Fibroblast of pulmonary artery (primary cell): ENCODE measurements around the gene TBC1D21.

Source experiments
- DNase-seq: peaks from one replicate; pipeline ENCODE4 v3.0.0-alpha.2; 2010; ENCODE audit warnings: low read depth
- H3K4me3 ChIP-seq: replicated peaks from 2 replicates; pipeline ENCODE4 v1.5.1; 2011; ENCODE audit warnings: low read depth, mild to moderate bottlenecking, control low read depth, low read length, moderate library complexity
- CTCF ChIP-seq: IDR thresholded peaks from 2 replicates; pipeline ENCODE4 v1.5.1; 2011; ENCODE audit warnings: mild to moderate bottlenecking, control low read depth, low read length, inconsistent platforms; ENCODE audit errors: missing control alignments

Gene TBC1D21

GRCh38 chr15:73908822-73909122 lies 35.4 kb downstream of the TBC1D21 start:
- DNase-seq: no peak
- H3K4me3 ChIP-seq: no peak overlapping the region
- TF ChIP-seq CTCF: no peak

GRCh38 chr15:73909651-73910050 lies 36.3 kb downstream of the TBC1D21 start:
- DNase-seq: no peak
- H3K4me3 ChIP-seq: no peak overlapping the region
- no peak for TF ChIP-seq CTCF

- no peak overlapping the region for H3K4me3 ChIP-seq
- no peak for DNase-seq
- no peak for TF ChIP-seq CTCF
These were observed 37.3 kb downstream of the TBC1D21 start for GRCh38 chr15:73910522-73911303.

GRCh38 chr15:73912030-73912596 lies 38.7 kb downstream of the TBC1D21 start:
- TF ChIP-seq CTCF: no peak
- H3K4me3 ChIP-seq: no peak overlapping the region
- no peak for DNase-seq

GRCh38 chr15:73914145-73914544 lies 40.8 kb downstream of the TBC1D21 start:
- no peak overlapping the region for H3K4me3 ChIP-seq
- no peak for DNase-seq
- TF ChIP-seq CTCF: no peak

- no peak overlapping the region for H3K4me3 ChIP-seq
- DNase-seq: no peak
These were observed 41.7 kb downstream of the TBC1D21 start for GRCh38 chr15:73915082-73915481.

More at GRCh38 chr15:73915082-73915481, 41.7 kb downstream of the TBC1D21 start:
- no peak for TF ChIP-seq CTCF
